HCT116 (cell line): ENCODE results near the gene TNRC18. TPM values are rescaled to one million over a fixed set of nuclear protein-coding genes. Genes with fewer than 3 reads are reported as not detected.
A peak's percentile ranks its signal among the peaks of the same experiment; 100 is the strongest.

Experiments used
- ATAC-seq: fragments of 200-7000 bp; cut with Tn5 transposase; 2 replicates; pipeline ENCODE4 v1.9.1; 2020; ENCODE audit warnings: mild to moderate bottlenecking, moderate library complexity
- BruUV-seq: library from RNA; stranded (reverse); fragments of 400-500 nt; replicated peaks from 2 replicates; lab custom pipeline; 2021; lab: Mats Ljungman, UMichigan
- CTCF ChIA-PET: fragments of 300-600 bp; sonication (Branson Sonifier 250); formaldehyde crosslinking; loops from one replicate; lab custom pipeline; 2021; ENCODE audit warnings: antibody characterized with exemption; lab: Charles Lee
- POLR2A ChIA-PET: fragments of 300-600, 350-600 bp; sonication (Branson Sonifier 250); formaldehyde crosslinking; loops from one replicate; lab custom pipeline; 2021; ENCODE audit warnings: antibody characterized with exemption; lab: Charles Lee
- RAD21 ChIA-PET, 2 experiments: fragments of 300-600 bp; sonication (Branson Sonifier 250); formaldehyde crosslinking; loops; one replicate each; lab custom pipeline; 2023; ENCODE audit warnings: low total read pairs in 2 of 2; ENCODE audit not compliant: uncharacterized antibody in 2 of 2, unreplicated experiment in 2 of 2, low non-redundant PET in 1 of 2; lab: Charles Lee
- DNase-seq: peaks from one replicate; pipeline ENCODE4 v3.0.0-alpha.2; 2010; ENCODE audit warnings: low read depth, low spot score
- H2AFZ ChIP-seq: fragments of 200-600 bp; shearing (Covaris generic), sonication (generic); 2 replicates; pipeline ENCODE4 v1.6.1; 2017; ENCODE audit warnings: low read depth, mixed run types, mixed read lengths, antibody characterized with exemption, low read length; ENCODE audit not compliant: poor library complexity, severe bottlenecking
- H3K27ac ChIP-seq: 2 replicates; pipeline ENCODE4 v1.5.1; 2012; ENCODE audit warnings: low read depth, low read length
- H3K27me3 ChIP-seq: fragments of 200-600 bp; sonication (generic); 2 replicates; pipeline ENCODE4 v1.6.1; 2016; ENCODE audit warnings: mixed run types, low read length, mixed read lengths; ENCODE audit not compliant: insufficient read depth
- H3K36me3 ChIP-seq, 2 experiments: fragments of 200-500 bp in 1 of 2; fragments of 200-600 bp in 1 of 2; sonication (Bioruptor generic) in 1 of 2; sonication (generic) in 1 of 2; 2 replicates each; pipeline versions ENCODE4 v1.5.1 to v1.6.1; 2014 to 2016; ENCODE audit warnings: low read length in 2 of 2, inconsistent platforms in 1 of 2, mixed read lengths in 1 of 2, mixed run types in 1 of 2; ENCODE audit not compliant: insufficient read depth in 2 of 2, control insufficient read depth in 1 of 2
- H3K4me1 ChIP-seq, 2 experiments: fragments of 200-600 bp in 1 of 2; sonication (generic) in 1 of 2; 2 replicates each; pipeline versions ENCODE4 v1.5.1 to v1.6.1; 2012 to 2017; ENCODE audit warnings: low read length in 2 of 2, inconsistent platforms in 1 of 2, mild to moderate bottlenecking in 1 of 2, mixed read lengths in 1 of 2, mixed run types in 1 of 2, moderate library complexity in 1 of 2; ENCODE audit not compliant: insufficient read depth in 2 of 2, control insufficient read depth in 1 of 2
- H3K4me2 ChIP-seq: fragments of 200-600 bp; sonication (generic); 2 replicates; pipeline ENCODE4 v1.6.1; 2017; ENCODE audit warnings: mixed run types, low read length, mixed read lengths
- H3K4me3 ChIP-seq, 2 experiments: fragments of 200-600 bp in 1 of 2; sonication (generic) in 1 of 2; replicated peaks in 1 of 2; 2 replicates each; pipeline ENCODE4 v1.5.1; 2011 to 2016; ENCODE audit warnings: low read length in 2 of 2, control low read depth in 1 of 2, low read depth in 1 of 2, mild to moderate bottlenecking in 1 of 2, mixed read lengths in 1 of 2, mixed run types in 1 of 2
- H3K79me2 ChIP-seq: fragments of 200-600 bp; sonication (generic); 2 replicates; pipeline ENCODE4 v1.6.1; 2017; ENCODE audit warnings: mild to moderate bottlenecking, mixed run types, low read length, moderate library complexity, mixed read lengths; ENCODE audit not compliant: insufficient read depth
- H3K9ac ChIP-seq: fragments of 200-600 bp; sonication (generic); 2 replicates; pipeline ENCODE4 v1.6.1; 2016; ENCODE audit warnings: low read length, mixed read lengths
- H3K9me2 ChIP-seq: fragments of 200-600 bp; sonication (generic), shearing (Covaris generic); 2 replicates; pipeline ENCODE4 v1.6.1; 2017; ENCODE audit warnings: mixed run types, mild to moderate bottlenecking, moderate library complexity; ENCODE audit not compliant: insufficient read depth
- H3K9me3 ChIP-seq, 2 experiments: fragments of 200-500 bp in 1 of 2; fragments of 200-600 bp in 1 of 2; sonication (Bioruptor generic) in 1 of 2; sonication (generic) in 1 of 2; 2 replicates each; pipeline ENCODE4 v1.6.1; 2014 to 2017; ENCODE audit warnings: low read length in 2 of 2, mixed read lengths in 2 of 2, inconsistent platforms in 1 of 2, low read depth in 1 of 2, mild to moderate bottlenecking in 1 of 2, mixed run types in 1 of 2, moderate library complexity in 1 of 2; ENCODE audit not compliant: control insufficient read depth in 1 of 2, insufficient read depth in 1 of 2
- H4K20me1 ChIP-seq: fragments of 200-600 bp; sonication (generic), shearing (Covaris generic); 2 replicates; pipeline ENCODE4 v1.6.1; 2017; ENCODE audit warnings: mixed run types, mild to moderate bottlenecking, moderate library complexity; ENCODE audit not compliant: insufficient read depth
- CBX3 ChIP-seq: IDR thresholded peaks from 2 replicates; pipeline ENCODE4 v1.6.1; 2012; ENCODE audit warnings: low read depth
- CEBPB ChIP-seq: IDR thresholded peaks from 2 replicates; pipeline ENCODE4 v1.6.1; 2012; ENCODE audit warnings: low read depth
- EGR1 ChIP-seq: IDR thresholded peaks from 2 replicates; pipeline ENCODE4 v1.6.1; 2012; ENCODE audit warnings: low read depth
- ELF1 ChIP-seq: IDR thresholded peaks from 2 replicates; pipeline ENCODE4 v1.6.1; 2012; ENCODE audit warnings: low read depth, borderline replicate concordance
- EZH2phosphoT487 ChIP-seq: fragments of 200-600 bp; IDR thresholded peaks from 2 replicates; pipeline ENCODE4 v1.6.1; 2018; ENCODE audit warnings: antibody characterized with exemption, borderline replicate concordance
- FOSL1 ChIP-seq: IDR thresholded peaks from 2 replicates; pipeline ENCODE4 v1.6.1; 2012; ENCODE audit warnings: low read depth
- JUND ChIP-seq: IDR thresholded peaks from 2 replicates; pipeline ENCODE4 v1.6.1; 2012
- POLR2A ChIP-seq: IDR thresholded peaks from 2 replicates; pipeline ENCODE4 v1.7.0; 2011; ENCODE audit warnings: borderline replicate concordance; ENCODE audit not compliant: insufficient read depth, insufficient read length; ENCODE audit errors: extremely low read depth
- RAD21 ChIP-seq: IDR thresholded peaks from 2 replicates; pipeline ENCODE4 v1.6.1; 2012; ENCODE audit warnings: low read depth, mild to moderate bottlenecking
- SRF ChIP-seq: IDR thresholded peaks from 2 replicates; pipeline ENCODE4 v1.6.1; 2012; ENCODE audit warnings: low read depth
- TCF7L2 ChIP-seq: IDR thresholded peaks from 2 replicates; pipeline ENCODE4 v1.7.0; 2011; ENCODE audit warnings: borderline replicate concordance, inconsistent platforms; ENCODE audit not compliant: insufficient read depth, insufficient read length; ENCODE audit errors: extremely low read depth
- YY1 ChIP-seq: IDR thresholded peaks from 2 replicates; pipeline ENCODE4 v1.6.1; 2011; ENCODE audit warnings: low read length, low read depth, moderate library complexity, mild to moderate bottlenecking; ENCODE audit not compliant: insufficient replicate concordance; ENCODE audit errors: extremely low read depth
- ZNF274 ChIP-seq: fragments of 200-500 bp; sonication (Bioruptor generic); IDR thresholded peaks from 2 replicates; pipeline ENCODE4 v1.6.1; 2014; ENCODE audit warnings: mild to moderate bottlenecking, low read depth, low read length, inconsistent platforms
- intact Hi-C: fragments of 100-400 bp; cut with micrococcal nuclease; formaldehyde crosslinking; loops from 2 replicates; pipeline ENCODE4 v1.10.0; 2022
- total RNA-seq: library from RNA; stranded (reverse); gene quantifications from one replicate; pipeline ENCODE4 v1.2.1, GENCODE V29; 2021; ENCODE audit not compliant: unreplicated experiment

The TNRC18 gene
- total RNA-seq, 1 experiment from 2014 or later = 101 TPM

DNA sequence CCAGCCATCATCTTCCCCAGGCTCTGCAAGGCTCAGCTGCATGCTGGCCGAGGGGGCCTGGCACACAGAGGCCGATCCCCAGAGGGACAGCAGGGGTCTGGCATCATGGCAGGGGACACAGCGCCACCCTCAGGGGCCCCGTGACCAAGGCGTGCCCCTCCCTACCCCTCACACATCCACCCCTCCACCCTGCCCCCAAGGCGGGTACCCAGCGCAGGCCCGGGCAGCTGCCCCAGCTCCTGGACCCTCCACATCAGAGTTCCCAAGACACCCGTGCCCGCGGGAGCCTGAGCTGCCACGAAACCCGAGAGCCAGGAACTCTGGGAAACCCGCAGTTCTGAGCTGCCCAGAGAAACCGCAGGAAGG, 46.5 kb upstream of the TNRC18 start:
- Histone ChIP-seq H3K4me3 (no peak overlapping the region), H3K9me3 (peaks cover 0 to 4% of the 10 kb centered on the region in 2 experiments; a peak in 1 of 4 replicates), H3K4me1 (no peaks in the 10 kb centered on the region), H4K20me1 (no peaks in the 10 kb centered on the region), H3K27me3 (no peaks in the 10 kb centered on the region), H2AFZ (no peak overlapping the region), H3K79me2 (no peaks in the 10 kb centered on the region), H3K27ac (no peak overlapping the region), H3K9me2 (no peaks in the 10 kb centered on the region), H3K9ac (no peak overlapping the region), H3K36me3 (no peaks in the 10 kb centered on the region), H3K4me2 (no peak overlapping the region)
- POLR2A ChIA-PET = no interaction called here
- DNase-seq (no peak), ATAC-seq (peak; percentile 37)
- RAD21 ChIA-PET = no interaction called here
- BruUV-seq = no TSS peak
- TF ChIP-seq RAD21 = 0 out of 2 replicates have a peak, but pooled peaks have one; percentile 15
- TF ChIP-seq JUND = no peak
- TF ChIP-seq TCF7L2 = no peak
- no peak for TF ChIP-seq ELF1
- no peak for TF ChIP-seq YY1
- TF ChIP-seq EGR1 = no peak
- intact Hi-C loops = no loop called here
- CTCF ChIA-PET = interaction anchor here (0.6 kb wide), 1 partner anchor 230 kb away, joined by 3 read pairs; no protein-coding TSS in a partner anchor

- H3K4me1 ChIP-seq = no peaks in the 10 kb centered on the region
- TF ChIP-seq POLR2A (no peak), ZNF274 (no peak), FOSL1 (no peak), EZH2phosphoT487 (no peak), SRF (no peak), RAD21 (no peak), CEBPB (no peak), CBX3 (no peak), ELF1 (no peak)
- TF ChIP-seq, all 23 proteins: peak for 0
- no peak overlapping the region for H2AFZ ChIP-seq
- ChIA-PET RAD21 (no interaction called here), POLR2A (no interaction called here), CTCF (no interaction called here)
- H3K4me3 ChIP-seq = no peak overlapping the region
- H3K9me3 ChIP-seq = peaks cover 0 to 4% of the 10 kb centered on the region in 2 experiments; a peak in 1 of 4 replicates
- no peak overlapping the region for H3K4me2 ChIP-seq
- no peaks in the 10 kb centered on the region for H4K20me1 ChIP-seq
- ATAC-seq = no peak
- DNase-seq = no peak
- intact Hi-C loops = no loop called here
- H3K27ac ChIP-seq = no peak overlapping the region
- H3K79me2 ChIP-seq = no peaks in the 10 kb centered on the region
- no TSS peak for BruUV-seq
- no peak overlapping the region for H3K9ac ChIP-seq
- H3K9me2 ChIP-seq = no peaks in the 10 kb centered on the region
- no peaks in the 10 kb centered on the region for H3K36me3 ChIP-seq
- H3K27me3 ChIP-seq = no peaks in the 10 kb centered on the region
These were observed 45.9 kb upstream of the TNRC18 start for GRCh38 chr7:5469375-5470166.
